ENCODE results near the gene KCNH1.
"Not testable (repeated sequence)": the region's sequence is repeated elsewhere in the genome, so short reads cannot be mapped to it uniquely, and the experiment has no call there.

Gene KCNH1

DNA sequence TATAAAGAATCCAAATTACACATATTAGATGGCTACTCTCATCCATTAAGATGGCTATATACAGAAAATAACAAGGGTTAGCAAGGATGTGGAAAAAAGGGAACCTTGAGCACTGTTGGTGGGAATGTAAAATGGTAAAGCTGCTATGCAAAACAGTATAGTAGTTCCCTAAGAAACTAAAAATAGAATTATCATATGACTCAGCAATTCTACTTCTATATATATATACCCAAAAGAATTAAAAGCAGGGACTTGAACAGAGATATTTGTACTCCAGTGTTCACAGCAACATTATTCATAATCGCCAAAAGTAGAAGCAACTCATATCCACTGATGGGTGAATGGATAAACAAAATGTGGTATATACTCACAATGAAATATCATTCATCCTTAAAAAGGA lies 126.1 kb downstream of the KCNH1 start:
- no peak for DNase-seq

DNA sequence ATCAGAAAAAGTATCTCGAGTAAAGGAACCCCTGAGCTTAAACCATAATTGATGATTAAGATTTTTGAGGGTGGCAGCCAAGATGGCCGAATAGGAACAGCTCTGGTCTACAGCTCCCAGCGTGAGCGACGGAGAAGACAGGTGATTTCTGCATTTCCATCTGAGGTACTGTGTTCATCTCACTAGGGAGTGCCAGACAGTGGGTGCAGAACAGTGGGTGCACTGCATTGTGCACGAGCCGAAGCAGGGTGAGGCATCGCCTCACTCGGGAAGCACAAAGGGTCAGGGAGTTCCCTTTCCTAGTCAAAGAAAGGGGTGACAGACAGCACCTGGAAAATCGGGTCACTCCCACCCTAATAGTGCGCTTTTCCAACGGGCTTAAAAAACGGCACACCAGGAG lies 138.0 kb downstream of the KCNH1 start:
- not testable (repeated sequence) for DNase-seq

DNA sequence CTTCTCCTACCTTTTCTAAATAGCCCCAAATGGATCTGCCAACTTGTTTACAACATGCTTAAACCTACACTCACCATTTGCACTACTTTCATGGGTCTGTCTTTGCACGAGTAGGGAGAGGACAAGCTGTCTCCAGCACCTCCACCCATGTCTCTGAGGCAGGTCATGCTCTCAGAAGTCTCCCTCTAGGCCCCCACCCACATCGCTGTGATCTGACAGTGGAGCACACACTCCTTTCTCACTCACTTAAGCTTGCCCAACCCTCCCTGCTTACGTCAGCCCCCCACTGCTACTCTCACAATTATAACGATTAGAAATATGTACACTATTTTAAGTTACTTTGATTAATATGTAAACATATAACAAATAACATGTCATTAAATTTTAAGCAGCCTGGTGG lies 141.1 kb downstream of the KCNH1 start:
- DNase-seq: no peak

- no peak for DNase-seq
Measured at GRCh38 chr1:210989905-210990304, 144.0 kb downstream of the KCNH1 start.

- no peak for DNase-seq
Measured at GRCh38 chr1:210981490-210981889, 152.5 kb downstream of the KCNH1 start.

GRCh38 chr1:210980082-210980481 lies 153.9 kb downstream of the KCNH1 start:
- DNase-seq: no peak

DNA sequence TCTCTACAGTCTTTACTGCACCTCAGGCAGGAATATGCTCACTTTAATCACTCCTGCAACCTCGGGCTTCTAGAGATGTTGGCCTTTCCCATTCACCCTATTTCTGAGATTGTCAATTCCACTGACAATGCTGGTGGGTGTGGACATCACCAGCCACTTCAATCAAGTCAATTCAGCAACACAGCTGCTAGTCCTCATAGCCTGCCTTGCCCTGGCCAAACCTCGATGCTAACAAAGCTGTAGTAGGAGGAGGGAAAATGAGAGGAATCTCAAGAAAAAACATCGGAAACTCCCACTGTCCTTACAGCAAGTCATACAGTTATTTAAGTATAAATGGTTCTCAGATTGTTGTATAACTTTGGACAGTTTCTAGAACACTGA lies 155.0 kb downstream of the KCNH1 start:
- no peak for DNase-seq

GRCh38 chr1:210978316-210978973 lies 155.5 kb downstream of the KCNH1 start:
- no peak for DNase-seq

- no peak for DNase-seq
Measured at GRCh38 chr1:210951279-210951678, 182.7 kb downstream of the KCNH1 start.

DNA sequence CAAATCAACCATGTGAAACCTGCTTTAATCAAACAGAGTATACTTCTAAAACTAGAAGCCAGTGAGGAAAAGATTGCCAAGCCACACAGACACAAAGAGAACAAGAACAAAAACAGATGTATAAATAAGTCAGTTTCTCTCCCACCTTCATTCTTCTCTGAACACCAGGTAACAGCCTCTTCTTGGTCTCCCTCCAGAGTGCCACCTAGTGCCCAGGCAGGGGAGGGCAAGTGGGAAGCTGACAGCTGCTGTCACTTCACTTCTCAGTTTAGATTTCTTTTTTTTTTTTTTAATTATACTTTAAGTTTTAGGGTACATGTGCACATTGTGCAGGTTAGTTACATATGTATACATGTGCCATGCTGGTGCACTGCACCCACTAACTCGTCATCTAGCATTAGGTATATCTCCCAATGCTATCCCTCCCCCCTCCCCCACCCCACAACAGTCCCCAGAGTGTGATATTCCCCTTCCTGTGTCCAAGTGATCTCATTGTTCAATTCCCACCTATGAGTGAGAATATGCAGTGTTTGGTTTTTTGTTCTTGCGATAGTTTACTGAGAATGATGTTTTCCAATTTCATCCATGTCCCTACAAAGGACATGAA lies 183.9 kb downstream of the KCNH1 start:
- DNase-seq: peak; percentile 5

GRCh38 chr1:210949489-210949888 lies 184.5 kb downstream of the KCNH1 start:
- no peak for DNase-seq

- no peak for DNase-seq
Measured at GRCh38 chr1:210949039-210949438, 184.9 kb downstream of the KCNH1 start.

DNA sequence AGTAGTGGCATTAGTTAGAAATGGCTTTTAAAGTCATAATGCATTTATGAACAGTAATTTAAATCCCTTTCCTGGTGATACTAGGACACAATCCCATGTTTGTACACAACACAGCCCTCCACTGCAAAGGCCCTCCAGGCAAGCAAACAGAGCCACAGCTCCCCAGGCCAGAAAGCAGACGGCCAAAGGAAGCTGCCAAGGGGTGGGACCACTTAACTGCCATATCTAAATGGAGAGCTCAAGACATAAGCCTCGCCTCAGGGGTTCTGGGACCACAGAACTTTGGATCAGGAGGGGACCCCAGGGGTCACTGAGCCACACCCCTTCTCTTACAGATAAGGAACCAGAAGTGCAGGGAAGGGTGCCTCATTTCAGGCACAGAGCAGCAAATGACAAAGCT lies 189.7 kb downstream of the KCNH1 start:
- no peak for DNase-seq

DNA sequence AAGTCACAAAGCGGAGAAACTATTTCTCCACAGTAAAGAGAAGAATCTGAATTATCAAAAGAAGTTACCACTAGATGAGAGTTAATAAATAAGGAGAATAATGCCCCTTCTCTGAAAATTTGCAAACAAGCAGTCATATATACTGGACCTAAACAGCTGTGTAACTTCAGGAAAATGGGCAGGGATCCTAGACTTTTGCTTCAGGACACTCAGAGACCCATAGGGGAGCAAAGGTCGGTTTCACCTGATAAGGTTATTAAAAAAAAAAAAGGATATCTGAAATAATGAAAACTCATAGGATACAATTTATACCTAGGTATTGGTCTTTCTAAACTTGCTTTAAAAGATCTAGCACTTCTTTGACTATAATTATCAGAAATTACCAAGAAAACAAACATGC lies 191.4 kb downstream of the KCNH1 start:
- no peak for DNase-seq

DNA sequence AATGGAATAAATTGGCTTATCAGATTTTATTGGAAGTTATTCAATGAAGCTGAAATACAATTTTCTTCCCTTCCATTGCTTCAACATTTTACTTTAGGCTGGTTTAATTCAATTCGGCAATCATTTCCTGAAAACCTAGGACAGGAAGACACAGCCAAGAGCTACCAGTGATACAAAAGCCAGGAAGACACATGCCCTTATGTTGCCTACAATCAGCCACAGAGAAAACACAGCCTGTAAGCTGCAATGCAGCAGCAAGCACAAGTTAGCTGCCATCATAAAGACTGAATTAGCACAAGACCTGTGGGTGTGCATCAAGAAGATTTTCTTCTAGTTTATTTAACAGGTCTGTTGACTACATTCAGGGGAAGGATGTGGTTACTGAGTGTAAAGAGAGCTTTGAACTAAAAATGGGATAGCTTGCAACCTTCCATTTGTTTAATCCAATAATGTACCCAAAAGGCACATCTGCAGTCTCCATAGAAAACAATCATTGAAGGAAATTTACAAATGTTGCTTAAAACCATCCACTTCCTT lies 193.8 kb downstream of the KCNH1 start:
- DNase-seq: no peak

- no peak for DNase-seq
Measured at GRCh38 chr1:210938416-210938925, 195.5 kb downstream of the KCNH1 start.

GRCh38 chr1:210937846-210938245 lies 196.1 kb downstream of the KCNH1 start:
- DNase-seq: no peak

GRCh38 chr1:210935905-210936304 lies 198.0 kb downstream of the KCNH1 start:
- no peak for DNase-seq

GRCh38 chr1:210932104-210932503 lies 201.8 kb downstream of the KCNH1 start:
- DNase-seq: no peak

- no peak for DNase-seq
Measured at GRCh38 chr1:210922666-210923065, 211.3 kb downstream of the KCNH1 start.

DNA sequence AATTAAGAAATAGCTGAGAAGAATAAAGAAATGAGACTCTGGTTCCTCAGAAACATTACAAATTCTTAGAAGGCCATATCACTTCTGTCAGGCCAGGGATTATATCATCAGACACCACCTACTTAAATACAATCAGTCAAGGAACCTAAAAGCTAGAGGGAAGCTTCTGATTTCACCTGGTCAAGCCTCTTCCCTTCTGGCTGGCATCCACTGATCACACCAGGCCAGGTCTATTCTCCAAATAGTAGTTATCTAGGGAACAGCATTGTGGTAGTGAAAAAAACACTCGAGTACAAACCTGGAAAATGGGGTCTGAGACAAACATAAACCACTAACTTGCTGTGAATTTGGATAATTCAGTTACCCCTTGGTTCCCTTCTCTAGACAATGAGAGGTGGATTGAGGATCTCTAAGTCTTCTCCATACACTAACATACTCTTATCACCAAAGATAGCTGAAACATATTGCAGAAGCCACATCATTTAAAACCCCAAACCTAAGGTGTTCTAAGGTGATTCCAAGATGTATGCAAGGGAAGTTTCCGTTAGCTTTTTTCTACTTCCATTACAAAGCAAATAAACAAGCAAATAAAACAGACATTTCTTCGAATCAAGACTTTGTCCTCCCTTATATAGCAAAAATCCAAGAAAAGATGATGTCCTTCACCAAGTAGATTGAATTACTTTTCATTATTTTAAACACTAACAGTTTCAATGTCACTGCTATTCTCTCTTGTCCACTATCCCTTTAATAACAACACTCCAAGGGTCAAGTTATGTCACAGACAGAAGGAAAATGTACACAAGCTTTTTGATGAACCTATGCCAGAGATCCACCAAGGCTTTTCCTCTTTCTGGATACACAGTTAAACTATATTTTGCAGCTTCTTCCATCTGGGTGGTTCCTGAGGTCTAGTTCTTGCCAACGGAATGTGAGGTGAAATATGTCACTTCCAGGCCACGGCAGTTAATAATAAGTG lies 212.9 kb downstream of the KCNH1 start:
- DNase-seq: no peak

DNA sequence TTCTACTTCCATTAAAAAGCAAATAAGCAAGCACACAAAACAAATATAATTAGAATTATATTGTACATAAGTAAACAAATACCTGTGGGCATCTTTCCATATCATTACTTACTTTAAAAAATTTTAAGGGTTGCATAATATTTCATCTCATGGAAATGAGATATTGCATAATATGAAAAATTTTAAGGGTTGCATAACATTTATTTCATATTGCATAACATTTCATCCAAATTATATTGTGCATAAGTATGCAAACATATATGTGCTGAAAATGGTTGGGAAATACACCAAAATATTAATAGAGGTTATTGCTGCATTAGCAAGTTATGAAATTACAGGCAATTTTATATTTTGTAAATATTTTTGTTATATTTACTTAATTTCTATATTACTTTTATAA lies 213.7 kb downstream of the KCNH1 start:
- no peak for DNase-seq

DNA sequence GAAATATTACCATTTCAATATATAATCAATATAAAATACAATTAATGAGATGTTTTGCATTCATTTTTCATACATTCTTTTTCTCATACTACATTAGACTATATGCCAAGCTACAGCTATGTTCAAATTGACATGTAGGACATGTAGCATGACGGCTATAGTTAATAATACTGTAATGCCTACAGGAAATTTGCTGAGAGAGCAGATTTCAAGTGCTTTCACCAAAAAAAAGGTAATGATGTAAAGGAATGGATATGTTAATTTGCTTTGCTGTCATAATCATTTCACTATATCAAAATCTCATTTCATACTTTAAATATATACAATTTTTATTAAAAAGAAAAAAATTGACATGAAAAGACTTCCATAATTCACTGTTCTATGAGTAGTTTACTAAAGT lies 215.1 kb downstream of the KCNH1 start:
- DNase-seq: no peak

Data from NK-92 treated with Interleukin-12 subunit alpha and Interleukin-12 subunit beta, amount 100 ng/mL, for 24 hours (cell line).